Measurements from ENCODE around the gene ADAMTS5.

The ADAMTS5 gene

DNA sequence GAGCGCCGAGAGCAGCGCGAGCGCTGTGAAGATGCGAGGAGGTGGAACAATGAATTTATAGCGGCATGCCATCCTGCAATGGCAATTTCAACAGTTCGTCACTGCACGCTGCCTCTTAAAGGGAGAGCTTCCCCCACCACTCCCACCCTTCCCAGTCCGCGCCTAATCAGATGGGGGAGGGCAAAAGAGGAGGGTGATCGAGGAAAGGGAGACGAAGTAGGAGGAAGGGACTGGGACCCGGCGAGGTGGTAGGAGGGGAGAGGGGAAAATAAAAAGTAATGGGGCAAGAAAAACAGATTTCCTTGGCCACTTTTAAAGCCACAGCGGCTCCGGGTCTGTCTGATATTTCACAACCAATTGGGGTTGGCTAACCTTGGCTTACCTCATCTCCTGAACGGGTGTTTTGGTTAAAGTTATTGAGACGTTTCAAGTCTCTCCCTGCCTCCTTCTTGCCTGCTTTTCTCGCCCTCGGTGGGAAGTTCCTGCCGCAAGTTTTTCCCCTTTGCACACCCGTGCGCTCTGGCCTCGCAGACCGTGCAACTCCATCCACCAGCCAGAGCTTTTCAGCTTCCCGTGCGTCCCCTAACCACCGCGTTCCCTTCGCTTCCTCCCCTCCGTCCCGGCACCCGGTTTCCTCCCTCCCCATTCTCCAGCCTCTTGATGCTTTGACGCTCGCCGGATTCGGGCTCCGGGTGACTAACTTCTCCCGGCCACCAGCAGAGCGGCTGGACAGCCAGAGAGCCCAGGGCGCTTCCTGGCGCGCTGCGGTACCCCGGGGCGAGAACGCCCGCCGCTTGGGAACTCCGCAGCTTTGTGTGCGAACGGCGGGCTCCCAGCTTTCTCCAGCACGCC, at the start of gene ADAMTS5:
TSS of gene ADAMTS5 (minus strand) at position 27 of the 852 bp plus-strand sequence. CDS start 697 bp downstream, outside the sequence.
- no peak for DNase-seq

DNA sequence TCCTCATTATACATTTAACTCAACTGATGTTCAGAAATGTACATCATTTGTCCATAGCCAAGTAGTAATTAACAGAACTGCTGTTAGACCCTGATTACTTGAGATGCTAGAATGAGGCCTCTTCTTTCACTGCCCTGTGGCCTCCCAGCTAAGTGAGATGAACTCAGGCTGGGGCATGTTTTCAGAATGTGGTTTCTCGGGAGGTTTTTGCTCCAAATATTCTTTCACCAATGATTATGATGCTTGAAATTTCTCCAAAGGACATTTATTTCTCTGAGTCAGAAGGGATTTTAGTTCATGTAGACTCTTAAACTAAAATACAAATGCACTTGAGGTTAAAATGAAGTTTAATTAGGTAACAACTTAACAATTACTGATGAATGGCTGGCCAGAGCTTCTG, 34.6 kb upstream of the ADAMTS5 start:
- no peak for DNase-seq

DNA sequence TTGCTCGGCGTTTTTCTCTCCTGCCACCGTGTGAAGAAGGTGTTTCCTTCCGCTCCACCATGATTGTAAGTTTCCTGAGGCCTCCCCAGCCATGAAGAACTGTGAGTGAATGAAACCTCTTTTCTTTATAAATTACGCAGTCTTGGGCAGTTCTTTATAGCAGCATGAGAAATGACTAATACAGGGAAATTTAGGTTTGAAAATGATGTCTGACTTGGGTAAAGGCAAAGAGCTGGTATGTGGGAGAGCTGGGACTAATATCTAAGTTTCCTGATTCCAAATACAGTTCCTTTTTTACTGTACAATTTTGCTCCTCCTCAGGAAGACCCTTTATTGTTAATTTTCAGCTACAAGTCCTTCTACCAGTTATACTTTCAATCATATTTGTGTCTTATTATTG, 16.7 kb upstream of the ADAMTS5 start:
- no peak for DNase-seq

DNA sequence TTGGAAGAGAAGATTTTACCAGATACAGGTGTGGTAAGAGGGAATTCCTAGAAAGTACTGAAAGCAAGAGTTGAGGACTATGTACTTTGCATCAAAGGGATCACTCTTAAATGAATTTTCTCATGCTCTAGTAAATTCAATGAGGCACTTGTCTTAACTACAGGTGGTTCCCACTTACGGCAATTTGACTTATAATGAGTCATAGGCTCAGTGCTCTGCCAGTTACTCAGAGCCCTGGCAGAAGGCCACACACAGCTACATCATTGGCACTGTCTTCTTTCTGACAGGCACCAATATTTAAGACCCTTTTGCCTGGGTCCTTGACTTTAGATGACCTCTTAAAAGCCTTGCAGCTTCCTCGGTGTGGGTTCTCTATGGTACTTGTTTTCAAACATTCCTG, 15.9 kb upstream of the ADAMTS5 start:
- no peak for DNase-seq

DNA sequence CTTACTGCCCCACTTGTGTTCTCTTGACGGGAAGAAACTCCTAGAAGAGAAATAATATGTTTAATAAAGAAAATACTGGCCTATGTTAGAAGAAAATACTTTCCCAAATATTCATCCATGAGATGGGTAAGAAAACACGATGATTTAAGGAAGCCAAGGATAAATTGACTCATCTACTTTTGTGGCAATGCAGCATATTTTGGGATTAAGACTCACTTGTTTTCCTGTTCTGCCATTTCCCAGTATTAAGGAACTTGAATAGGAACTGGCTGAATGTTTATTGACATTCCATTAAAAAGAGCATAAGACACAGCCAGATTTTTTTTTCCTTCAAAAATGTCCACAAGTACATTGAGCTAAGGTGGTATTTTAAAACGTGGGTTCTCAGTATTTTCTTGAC, 10.9 kb upstream of the ADAMTS5 start:
- no peak for DNase-seq

DNA sequence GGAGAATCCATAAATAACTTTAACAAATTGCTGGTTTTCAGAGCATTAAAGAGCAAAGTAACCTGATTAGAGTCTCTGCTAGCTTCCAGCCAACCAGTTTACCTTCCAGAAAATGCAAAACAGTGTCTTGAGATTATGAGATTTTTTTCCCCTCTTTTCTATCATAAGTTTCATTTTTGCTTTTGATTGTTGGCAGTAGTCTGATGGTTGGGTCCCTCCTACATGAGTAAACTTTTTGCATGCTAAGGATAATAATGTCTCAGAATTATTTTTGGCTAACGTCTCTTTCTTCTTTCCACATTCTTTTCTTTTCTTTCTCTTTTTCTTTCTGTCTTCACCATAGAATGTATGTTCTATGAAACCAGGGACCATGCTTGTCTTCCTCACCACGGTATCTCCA, 6.3 kb upstream of the ADAMTS5 start:
- no peak for DNase-seq

DNA sequence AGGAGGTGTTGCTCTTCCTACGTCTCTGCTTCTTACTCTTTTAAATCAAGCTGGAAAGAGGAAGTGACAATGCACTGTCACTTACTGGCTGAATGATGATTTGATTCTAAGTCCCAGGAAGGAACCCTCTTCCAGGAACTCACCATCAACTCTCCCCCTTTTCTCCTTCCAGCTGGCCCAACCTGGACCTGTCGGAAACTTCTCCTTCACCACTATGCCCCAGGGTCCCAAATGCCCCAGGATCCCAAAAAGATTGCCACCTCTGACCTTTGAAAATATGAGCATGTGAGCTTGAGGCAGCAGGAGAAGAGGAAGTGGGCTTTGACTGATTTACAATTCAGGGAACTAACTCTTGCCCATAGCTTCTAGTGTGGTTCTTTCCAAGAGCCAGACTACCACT, 5.3 kb upstream of the ADAMTS5 start:
- no peak for DNase-seq

DNA sequence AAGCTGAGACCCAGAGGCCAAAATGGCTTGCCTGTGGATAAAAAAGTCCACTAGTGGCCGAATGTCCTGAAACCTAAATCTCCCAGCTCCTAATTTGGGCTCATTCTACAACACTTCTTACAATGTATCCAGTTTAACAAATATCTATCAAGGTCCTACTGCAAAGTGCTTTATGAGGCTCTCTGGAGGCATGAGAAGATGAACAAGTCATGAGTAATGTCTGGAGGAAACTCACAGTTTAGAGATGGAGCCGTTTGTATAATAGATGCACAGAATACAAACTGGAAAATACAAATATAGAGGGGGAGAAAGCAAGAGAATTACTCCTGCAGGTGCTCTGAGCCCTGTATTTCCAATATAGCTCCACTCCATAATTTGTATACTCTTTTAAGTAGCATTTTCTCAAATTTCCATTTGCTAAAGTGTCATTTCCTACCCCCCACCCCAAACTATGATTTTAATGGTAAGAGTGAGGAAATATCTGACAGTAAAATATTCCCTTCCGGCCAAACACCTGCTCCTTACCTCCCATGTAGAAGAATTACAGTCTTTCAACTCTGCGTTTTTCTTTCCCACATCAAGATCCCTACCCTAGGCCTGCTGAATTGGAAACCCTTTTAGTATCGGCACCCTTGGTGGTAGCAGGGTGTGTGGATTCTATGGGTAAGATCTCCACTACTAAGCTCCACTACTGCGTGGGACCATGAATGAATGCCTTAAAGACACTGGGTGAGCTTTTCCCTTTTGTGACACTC, 3.3 kb upstream of the ADAMTS5 start:
- no peak for DNase-seq

DNA sequence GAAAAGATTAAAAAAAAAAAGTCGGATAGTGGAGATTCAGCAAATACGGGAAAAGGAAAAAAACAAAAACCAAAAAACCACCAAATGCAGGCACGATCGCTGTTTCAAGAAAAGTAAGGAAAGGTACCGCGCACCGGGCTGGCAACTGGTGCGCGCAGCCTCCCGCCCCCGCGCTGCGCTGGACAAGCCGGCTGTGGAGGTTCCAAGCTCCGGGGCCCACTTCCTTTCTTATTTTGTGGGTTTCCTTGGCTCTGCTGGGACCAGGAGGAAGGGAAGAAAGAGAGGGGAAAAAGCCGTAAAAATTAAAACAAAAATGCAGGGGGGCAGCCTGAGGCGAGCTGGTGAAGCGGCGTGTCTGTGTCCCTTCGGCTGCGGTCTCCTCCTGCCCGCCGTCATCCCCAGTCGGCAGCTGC, 233 bp downstream of the ADAMTS5 start:
- no peak for DNase-seq

DNA sequence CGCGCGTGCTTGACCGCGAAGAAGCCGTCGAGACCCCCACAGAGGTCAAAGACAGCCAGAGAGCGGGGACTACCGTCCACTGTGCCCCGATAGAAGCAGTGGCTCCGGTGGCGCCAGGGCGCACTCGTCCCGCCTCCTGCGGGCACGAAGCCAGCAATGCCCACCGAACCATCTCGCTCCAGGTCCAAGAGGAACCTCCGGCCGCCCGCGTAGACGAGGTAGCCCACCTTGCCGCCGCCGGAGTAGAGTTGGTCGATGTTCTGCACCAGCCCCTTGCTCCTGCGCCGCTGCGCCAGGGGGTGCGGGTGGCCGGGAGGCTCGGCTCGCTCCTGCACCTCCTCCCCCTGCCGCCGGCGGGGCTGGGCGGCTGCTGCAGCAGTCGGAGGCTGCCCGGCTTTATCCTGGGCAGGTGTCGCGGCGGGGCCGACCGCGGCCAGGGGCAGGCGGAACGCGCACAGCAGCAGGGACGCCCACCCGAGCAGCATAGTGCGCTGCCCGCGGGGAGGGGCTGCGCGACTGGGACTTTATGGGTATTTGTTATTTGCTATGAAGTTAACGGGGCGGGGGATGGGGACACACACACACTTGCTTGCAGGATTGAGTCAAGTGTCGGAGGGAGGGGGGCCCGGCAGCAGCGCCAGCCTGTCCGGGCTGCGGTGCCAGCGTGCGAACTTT, 844 bp downstream of the ADAMTS5 start:
- DNase-seq = no peak

DNA sequence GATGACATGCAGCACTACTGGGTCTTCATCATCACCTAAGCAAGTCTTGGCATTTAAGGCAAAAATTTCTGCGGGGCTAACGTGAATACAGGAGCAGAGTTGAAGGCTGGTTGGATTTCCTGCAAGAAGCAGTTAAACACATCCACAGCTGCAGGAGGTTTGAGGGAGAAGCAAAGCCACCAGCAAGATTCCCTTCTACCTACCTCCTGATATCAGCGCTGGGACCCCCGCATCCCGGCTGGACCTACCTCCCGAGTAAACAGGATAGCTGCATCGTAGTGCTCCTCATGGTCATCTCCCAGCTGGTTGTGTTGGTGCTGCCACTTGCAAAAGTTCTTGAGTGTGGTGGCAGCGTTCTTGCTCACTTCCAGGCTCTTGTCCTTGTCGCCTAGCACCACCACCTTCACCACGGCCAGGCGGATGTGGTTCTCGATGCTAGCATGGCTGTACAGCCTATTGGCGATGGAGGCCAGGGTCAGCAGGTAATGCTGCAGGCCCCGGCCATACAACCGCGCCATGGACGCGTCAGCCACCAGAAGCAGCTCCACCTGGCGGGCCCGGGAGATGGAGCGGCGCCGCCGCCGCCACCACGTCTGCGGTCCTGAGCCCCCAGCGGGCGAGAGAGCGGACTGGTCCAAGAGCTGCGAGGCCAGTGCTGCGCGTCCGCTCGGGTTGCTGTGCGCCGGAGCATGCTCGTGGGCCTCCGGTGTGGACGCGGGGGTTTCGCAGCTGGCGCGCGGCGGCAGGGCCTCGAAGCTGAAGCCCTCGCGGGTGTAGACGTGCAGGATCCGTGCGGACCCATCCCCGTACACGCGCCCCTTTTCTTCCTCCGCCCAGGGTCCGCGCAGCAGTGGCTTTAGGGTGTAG, 1.6 kb downstream of the ADAMTS5 start:
- DNase-seq = no peak

DNA sequence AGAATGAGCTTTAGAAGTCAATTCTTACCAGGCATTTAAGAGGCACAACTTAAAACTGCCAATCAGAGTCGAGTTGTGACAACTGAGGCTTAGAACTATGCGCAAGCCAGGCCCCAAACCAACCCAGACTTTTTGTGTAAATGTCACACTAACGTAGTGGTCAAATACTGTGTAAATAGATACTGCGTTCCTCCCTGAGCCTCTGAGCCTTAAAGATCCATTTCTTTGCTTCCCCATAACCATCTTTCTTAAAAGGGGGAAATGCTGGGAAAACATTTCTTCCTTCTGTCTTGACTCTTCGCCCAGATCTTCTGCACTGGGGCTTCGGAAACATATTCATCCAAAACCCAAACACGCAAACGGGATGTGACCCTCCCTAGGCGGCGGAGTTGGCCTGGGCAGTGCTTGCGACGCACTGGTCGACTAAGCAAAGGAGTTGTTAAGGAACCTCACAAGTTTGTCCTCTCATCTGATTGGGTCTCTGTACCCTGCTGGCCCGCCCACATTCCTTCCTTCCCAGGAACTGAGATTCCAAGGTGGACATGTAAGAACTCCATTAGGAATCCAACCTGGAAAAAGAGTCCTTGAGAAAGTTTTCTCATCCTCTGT, 2.6 kb downstream of the ADAMTS5 start:
- DNase-seq = no peak

DNA sequence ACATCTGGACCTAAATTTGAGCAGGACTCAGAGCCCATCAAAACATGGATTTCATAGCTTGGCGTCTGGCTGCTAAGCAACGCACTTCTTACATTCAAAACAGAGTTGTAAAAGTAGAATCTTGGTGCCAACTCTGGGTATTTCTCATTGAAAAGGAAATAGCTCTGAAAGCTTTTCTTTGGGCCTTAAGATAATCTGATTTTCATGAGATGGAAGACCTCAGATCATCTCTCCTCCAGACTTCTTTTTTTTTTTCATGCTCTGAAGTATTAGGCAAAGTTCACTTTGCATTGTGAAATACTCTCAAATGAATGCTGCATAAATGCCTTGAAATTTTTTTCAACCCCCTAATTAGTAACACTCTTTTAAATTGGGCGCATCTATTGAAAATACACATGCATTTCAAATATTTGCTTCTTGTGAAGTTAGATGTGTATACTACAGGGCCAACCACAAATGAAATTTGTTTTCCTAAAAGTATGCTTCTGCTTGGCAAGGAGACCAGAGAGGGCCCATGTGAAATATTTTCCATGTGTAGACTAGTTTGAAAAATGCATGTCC, 4.2 kb downstream of the ADAMTS5 start:
- no peak for DNase-seq

DNA sequence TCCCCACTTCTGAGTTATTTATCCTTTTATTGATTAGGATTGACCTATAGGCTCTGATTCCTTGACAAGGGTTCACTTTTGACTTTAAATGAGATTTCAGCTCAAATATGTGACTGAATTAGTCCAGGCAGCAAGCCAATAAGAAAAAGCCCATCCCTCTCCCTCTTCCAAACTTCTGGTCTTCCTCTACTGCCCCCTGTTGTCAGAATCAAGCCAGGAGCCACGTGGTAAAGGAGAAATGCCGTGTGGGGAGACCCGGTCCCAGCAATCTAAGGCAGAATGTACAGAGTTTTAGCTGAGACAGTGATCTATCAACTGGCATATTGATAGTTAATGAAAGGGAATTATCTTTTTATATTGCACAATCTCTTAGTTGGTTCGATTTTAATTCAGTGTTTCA, 5.2 kb downstream of the ADAMTS5 start:
- no peak for DNase-seq

DNA sequence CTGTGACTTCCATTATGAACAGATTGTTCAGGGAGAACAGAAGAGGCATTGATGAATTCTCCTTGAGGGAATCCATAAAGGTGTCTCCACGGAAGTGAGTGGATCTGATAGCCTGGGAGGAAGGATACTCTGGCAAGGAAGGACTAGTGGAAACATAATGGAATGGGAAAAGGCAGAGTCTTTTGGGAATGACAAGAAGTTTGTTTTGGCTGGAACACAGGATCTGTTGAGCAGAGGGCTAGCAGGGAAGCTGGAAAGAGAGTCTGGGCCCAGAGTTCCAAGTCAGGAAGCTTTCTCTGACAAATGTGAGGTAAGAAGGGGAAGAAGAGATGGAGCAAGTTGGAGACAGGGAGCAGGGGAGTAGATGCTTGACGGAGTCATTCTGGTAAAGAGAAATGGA, 8.1 kb downstream of the ADAMTS5 start:
- no peak for DNase-seq

DNA sequence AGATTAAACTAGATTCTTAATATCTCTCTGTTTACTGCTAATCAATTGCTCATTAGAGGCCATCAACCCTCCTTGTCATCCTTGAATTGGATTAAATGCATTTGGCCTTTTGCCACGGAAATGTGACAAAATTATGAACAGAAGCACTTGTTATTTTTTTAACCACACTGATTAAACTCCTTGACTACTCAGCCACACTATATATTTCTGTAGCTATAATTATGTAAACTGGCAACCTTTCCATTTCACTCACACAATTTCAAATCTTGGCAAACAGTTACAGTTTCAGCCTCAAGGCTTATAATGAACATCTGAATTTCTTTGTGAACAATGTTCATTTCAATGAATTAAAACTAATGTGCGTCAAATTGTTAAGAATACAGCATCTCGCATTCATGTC, 10.1 kb downstream of the ADAMTS5 start:
- no peak for DNase-seq

DNA sequence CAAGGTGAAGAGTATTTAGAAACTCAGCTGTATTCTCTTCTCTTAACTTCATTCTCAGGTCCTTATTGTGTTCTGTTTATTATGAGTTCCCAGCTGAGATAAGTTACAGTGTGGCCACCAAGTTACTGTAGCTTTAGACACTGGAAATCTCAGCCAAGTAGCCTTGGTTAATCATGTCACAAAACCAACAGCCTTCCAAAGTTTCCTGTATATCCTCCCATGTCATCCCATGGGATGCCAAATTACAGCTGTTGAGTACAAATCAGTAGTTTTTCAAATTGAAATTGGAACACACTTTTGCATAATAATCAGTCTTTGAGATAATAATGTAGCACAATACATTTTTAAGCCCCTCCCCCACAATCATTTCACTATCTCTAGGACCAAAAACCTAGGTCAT, 10.7 kb downstream of the ADAMTS5 start:
- DNase-seq = no peak

DNA sequence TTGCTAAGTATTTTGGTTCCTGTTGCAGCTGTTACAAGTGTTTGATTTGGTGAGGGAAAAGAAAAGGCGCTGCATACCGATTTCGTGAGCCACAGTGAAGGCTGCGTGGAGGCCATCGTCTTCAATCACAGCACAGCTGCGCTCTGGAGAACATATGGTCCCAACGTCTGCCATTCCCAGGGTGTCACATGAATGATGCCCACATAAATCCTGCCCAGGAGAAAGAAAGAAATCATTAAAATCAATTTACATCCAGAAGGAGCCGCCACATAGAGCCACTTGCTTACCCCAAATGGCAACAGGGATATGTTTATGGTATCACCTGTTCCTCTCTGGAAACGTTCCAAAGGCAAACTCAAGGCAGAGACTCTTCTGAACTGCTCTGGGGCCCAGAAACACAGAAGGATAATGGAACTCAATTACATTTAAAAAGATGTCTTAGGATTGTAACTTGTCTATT, 12.2 kb downstream of the ADAMTS5 start:
- no peak for DNase-seq

DNA sequence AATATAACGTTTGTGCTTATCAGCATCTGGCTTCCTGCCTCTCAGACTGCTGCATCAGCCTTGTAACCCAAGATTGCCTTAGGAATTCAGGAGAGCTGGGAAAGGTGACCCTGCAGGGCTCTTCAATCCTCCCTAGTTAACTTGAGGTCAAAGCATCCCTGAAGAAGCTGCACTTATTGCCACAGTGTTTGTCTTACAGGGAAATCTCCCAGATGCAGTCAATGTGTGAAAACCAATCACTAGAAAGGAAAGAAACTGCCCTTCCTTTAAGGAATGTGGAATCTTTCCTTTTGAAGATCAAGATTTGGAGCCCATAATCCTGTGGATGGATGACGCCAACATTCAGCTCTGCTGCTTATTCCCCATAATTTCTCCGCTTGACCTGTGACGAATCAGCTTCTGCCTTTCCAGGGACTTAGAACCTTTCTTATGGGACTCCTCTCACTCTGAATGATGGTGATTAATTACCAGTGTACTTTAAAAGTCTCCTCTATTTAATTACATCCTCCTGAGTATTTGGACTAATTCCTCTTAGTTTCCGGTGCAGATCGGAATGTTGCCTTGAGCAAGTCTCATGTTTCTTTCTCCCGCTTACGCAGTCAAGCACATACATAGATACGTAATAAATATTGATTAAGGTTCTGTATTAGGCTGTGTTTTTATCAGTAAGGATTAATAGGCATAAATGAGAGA, 14.4 kb downstream of the ADAMTS5 start:
- DNase-seq = no peak

DNA sequence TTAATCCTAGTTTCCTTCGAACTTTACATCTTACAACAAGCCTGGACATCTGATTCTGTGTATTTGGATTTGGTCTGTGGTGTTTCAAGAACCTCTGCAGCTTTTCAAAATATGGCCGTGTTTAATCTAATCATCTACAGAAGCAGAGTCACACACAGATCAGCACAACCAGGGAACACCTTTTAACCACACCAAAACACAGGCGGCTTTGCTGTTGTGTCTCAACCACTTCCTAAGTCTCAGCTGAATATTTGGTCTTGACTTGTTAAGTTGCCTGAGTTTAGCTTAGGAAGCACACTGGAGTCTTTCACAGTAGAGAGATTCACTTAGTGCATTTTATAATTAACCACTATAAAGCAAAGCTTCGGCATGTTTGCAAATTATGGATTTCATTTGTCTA, 17.1 kb downstream of the ADAMTS5 start:
- no peak for DNase-seq

DNA sequence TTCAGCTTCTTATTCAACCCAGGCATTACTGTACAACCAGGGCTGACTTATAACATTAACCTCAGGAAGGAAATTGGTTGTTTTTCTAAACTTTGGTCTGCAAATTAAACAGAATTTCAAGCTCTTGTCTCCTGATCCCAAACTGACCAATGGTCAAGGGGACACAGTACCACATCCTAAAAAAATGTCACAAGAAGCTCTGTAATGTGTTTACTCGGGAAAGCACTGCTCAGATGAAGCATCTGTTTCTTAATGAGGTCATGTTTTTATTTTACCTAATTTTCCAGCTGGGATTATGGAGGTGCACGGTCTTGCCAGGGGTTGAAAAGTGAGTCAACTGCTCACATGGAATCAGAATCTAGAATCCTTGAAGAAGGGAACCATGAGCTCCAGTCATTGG, 18.7 kb downstream of the ADAMTS5 start:
- no peak for DNase-seq
